Glutamatergic neuron (in vitro differentiated cells): ENCODE results near the gene ATP9A. TPM values are rescaled to one million over a fixed set of nuclear protein-coding genes. Genes with fewer than 3 reads are reported as not detected.
"Not testable (repeated sequence)": the region's sequence is repeated elsewhere in the genome, so short reads cannot be mapped to it uniquely, and the experiment has no call there.

Experiments
- DNase-seq: peaks from one replicate; pipeline ENCODE4 v3.0.0; 2022
- H3K27ac Mint-ChIP-seq: one replicate; pipeline ENCODE4 v1.8.0; 2020; ENCODE audit warnings: mild to moderate bottlenecking, mixed read lengths, inconsistent platforms; ENCODE audit not compliant: unreplicated experiment
- H3K27me3 Mint-ChIP-seq: one replicate; pipeline ENCODE4 v1.8.0; 2020; ENCODE audit warnings: mild to moderate bottlenecking, moderate library complexity, mixed read lengths, inconsistent platforms; ENCODE audit not compliant: unreplicated experiment
- H3K36me3 Mint-ChIP-seq: one replicate; pipeline ENCODE4 v1.8.0; 2020; ENCODE audit warnings: mild to moderate bottlenecking, mixed read lengths, inconsistent platforms; ENCODE audit not compliant: unreplicated experiment
- H3K4me1 Mint-ChIP-seq: one replicate; pipeline ENCODE4 v1.8.0; 2020; ENCODE audit warnings: mild to moderate bottlenecking, low read depth, mixed read lengths, inconsistent platforms; ENCODE audit not compliant: unreplicated experiment
- H3K4me3 Mint-ChIP-seq: one replicate; pipeline ENCODE4 v1.8.0; 2020; ENCODE audit warnings: mild to moderate bottlenecking, mixed read lengths, inconsistent platforms; ENCODE audit not compliant: unreplicated experiment
- H3K9me3 Mint-ChIP-seq: one replicate; pipeline ENCODE4 v1.8.0; 2020; ENCODE audit warnings: mild to moderate bottlenecking, moderate library complexity, mixed read lengths, inconsistent platforms; ENCODE audit not compliant: unreplicated experiment
- CTCF ChIP-seq: fragments of 200-600 bp; sonication (generic); IDR thresholded peaks from one replicate; pipeline ENCODE4 v1.5.0; 2021; ENCODE audit not compliant: partially characterized antibody, unreplicated experiment
- long read RNA-seq: library from polyadenylated mRNA; unstranded; transcript quantifications from one replicate; pipeline ENCODE4 v2.0.0, GENCODE V29; 2020; ENCODE audit not compliant: unreplicated experiment
- total RNA-seq: library from RNA; stranded (reverse); fragmentation: NEBNext Ultra II Directional; extraction: Animal tissue kit (Norgen Biotek cat#: 25700); gene quantifications from one replicate; pipeline ENCODE4 v1.2.1, GENCODE V29; 2021; ENCODE audit not compliant: unreplicated experiment

The ATP9A gene
- 66.1 TPM for total RNA-seq
- long read RNA-seq, partial matches to known transcripts: 0 of 4 reads
- long read RNA-seq, other reads (novel, unspliced or antisense): 4 of 4 reads

- Mint-ChIP-seq H3K4me3 (peak within 1 kb of the TSS; percentile 92), H3K9me3 (peaks cover 8% of the 10 kb centered on the region), H3K27me3 (peaks cover 8% of the 10 kb centered on the region), H3K36me3 (no peaks in the 10 kb centered on the region), H3K4me1 (peaks cover 4% of the 10 kb centered on the region), H3K27ac (peak within 1 kb of the TSS; percentile 93)
- DNase-seq: peak; percentile 55
- TF ChIP-seq CTCF: peak; percentile 51
Observed at GRCh38 chr20:51767867-51768758, at the start of gene ATP9A. ATP9A (minus strand) TSS chr20:51768390; CDS start chr20:51768369, 21 bp downstream.

- not testable (repeated sequence) for DNase-seq, H3K9me3 Mint-ChIP-seq, H3K27me3 Mint-ChIP-seq, H3K27ac Mint-ChIP-seq, H3K36me3 Mint-ChIP-seq, H3K4me3 Mint-ChIP-seq, H3K4me1 Mint-ChIP-seq
Observed at GRCh38 chr20:51816856-51817255, 48.7 kb upstream of the ATP9A start.

- DNase-seq: no peak
- H3K4me1 Mint-ChIP-seq: no peaks in the 10 kb centered on the region
- no peaks in the 10 kb centered on the region for H3K36me3 Mint-ChIP-seq
- H3K9me3 Mint-ChIP-seq: peaks cover 3% of the 10 kb centered on the region
- H3K27me3 Mint-ChIP-seq: peaks cover 3% of the 10 kb centered on the region
- TF ChIP-seq CTCF: no peak
- H3K27ac Mint-ChIP-seq: no peak overlapping the region
- H3K4me3 Mint-ChIP-seq: no peak overlapping the region
Observed at GRCh38 chr20:51815383-51816076, 47.3 kb upstream of the ATP9A start.

- H3K27me3 Mint-ChIP-seq: no peaks in the 10 kb centered on the region
- no peak for DNase-seq
- H3K9me3 Mint-ChIP-seq: no peaks in the 10 kb centered on the region
- no peaks in the 10 kb centered on the region for H3K4me1 Mint-ChIP-seq
- H3K4me3 Mint-ChIP-seq: no peak overlapping the region
- no peak overlapping the region for H3K27ac Mint-ChIP-seq
- H3K36me3 Mint-ChIP-seq: no peaks in the 10 kb centered on the region
- no peak for TF ChIP-seq CTCF
Observed at GRCh38 chr20:51812861-51813260, 44.7 kb upstream of the ATP9A start.

GRCh38 chr20:51811514-51812128, 43.4 kb upstream of the ATP9A start:
- Mint-ChIP-seq H3K4me3 (no peak overlapping the region), H3K9me3 (no peaks in the 10 kb centered on the region), H3K4me1 (no peaks in the 10 kb centered on the region)

More at GRCh38 chr20:51811514-51812128, 43.4 kb upstream of the ATP9A start:
- H3K27ac Mint-ChIP-seq: no peak overlapping the region
- no peak for TF ChIP-seq CTCF
- H3K36me3 Mint-ChIP-seq: no peaks in the 10 kb centered on the region
- no peak for DNase-seq
- H3K27me3 Mint-ChIP-seq: no peaks in the 10 kb centered on the region
